HS-27A (cell line): Measurements from ENCODE around the gene SERPIND1.
"Not testable (repeated sequence)": the region's sequence is repeated elsewhere in the genome, so short reads cannot be mapped to it uniquely, and the experiment has no call there.

ENCODE experiments used
- DNase-seq: peaks from one replicate; pipeline ENCODE4 v3.0.0-alpha.2; 2012; ENCODE audit warnings: low read depth, missing footprints

Gene SERPIND1

DNA sequence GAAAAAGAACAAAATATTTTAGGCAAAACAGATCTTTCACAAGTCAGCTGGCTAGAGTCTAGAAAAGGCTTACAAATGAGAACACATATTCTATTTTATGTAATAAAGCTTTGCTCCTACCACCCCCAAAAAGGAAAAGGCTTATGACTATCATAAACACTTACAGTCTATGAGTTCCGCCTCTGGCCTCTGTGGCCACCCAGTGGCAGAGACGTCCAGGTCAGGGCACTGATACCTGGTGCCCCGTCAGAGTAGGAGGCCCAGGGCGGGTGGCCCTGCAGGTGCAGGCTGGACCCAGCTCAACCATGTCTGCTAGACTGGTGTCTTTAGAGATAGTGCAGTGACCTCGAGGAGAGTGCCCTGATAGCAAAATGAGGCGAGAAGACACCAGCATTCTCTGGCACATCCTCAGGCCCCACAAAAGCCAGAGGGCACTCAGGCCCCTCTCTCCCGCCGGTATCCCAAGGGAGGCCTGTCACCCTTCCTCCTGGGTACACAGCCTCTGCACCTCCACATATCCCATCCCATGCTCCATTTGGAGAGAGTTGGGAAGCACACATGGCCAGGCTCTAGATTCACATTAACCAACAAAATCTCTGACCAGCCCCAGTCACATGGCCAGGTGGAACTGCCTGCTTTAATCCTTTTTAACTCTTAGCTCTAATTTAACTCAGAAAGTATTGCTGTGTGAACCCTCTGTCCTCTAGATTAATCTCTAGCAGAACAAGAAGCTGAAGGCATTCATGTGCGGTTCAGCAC lies 27.3 kb upstream of the SERPIND1 start:
- DNase-seq = no peak

DNA sequence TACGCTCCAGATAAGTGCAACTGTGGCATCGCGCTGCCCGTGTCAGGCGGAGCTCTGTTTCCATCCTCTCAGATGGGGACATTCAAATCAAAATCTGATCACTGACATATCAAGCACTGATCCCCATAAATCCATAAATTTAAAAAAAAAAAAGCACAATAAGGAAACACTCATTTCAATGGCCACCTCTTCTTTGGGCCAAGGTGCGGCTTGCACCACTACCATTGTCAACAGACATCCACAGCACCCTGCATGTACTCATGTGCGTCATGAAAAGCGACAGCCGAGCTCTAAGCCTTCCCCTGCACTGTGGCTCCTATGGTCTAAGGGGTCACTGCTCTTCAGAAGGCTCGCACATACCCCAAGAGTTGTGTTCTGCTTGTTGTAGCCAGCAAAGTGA lies 26.7 kb upstream of the SERPIND1 start:
- DNase-seq = no peak

DNA sequence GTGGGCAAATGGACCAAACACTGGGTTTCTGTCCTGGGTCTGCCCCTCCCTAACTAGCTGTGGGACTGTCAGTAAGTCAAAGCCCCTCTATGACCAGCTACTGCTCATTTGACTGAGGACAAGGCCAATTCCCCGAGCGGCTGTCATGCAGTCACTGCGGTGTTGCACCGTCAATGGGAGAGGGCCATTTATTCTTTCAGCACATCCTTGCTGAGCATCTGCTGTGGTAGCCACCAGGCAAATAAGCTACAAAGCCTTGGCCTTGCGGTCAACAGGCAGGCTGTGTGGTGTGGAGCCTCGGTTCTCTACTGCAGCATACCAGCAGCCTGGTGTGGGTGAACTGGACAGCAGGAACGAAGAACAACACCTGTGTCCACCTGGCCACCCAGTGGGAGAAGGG lies 25.8 kb upstream of the SERPIND1 start:
- no peak for DNase-seq

DNA sequence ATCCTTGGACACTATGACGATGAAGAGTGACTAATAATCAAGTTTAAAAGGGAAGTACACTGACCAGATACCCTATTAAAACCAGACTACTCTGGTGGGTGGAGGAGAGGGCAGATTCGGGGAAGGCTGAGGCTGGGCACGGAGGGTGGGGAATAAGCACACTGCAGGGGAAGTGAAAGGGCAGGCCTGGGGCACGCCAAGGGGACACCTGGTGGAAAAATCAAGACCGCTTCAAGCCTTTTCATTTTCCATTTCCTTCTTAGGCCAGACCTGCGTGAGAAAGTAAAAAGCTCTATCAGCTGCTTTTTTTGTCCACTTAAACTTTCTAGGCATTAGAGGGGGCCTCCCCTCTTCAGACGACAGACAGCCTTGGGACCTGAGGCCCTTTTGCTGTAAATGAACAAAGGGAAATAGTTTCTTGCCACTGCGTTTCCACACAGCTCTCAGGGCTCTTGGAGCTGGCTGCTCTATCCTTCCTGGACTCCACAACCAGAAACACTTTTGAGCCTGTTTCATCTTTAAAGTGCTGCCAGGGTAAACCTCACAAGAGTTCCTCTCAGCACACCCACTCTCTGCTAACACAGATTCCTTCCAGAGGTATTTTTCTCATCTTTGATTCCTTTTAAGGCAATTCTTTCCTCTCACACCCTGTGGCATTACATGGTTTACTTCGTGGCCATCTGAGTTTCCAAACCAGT lies 25.0 kb upstream of the SERPIND1 start:
- DNase-seq = no peak

DNA sequence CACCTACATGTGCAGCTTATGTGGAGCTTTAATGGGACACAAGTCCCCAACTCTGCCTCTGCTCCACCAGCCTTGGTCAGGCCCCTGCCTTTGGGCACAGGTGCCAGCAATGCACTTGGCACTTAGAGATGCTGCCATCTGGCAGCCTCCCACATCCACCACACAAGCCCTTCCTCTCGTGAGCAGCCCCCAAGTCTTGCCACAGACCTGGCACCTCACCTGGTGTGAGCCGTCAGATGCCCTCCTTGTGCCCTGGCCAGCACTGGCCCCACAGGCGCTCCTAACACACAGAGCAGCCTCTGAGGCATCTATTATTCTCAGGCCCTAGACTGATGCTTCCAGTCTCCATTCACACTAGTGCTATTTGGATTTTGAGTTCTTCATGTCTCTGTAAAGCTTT lies 24.5 kb upstream of the SERPIND1 start:
- no peak for DNase-seq

DNA sequence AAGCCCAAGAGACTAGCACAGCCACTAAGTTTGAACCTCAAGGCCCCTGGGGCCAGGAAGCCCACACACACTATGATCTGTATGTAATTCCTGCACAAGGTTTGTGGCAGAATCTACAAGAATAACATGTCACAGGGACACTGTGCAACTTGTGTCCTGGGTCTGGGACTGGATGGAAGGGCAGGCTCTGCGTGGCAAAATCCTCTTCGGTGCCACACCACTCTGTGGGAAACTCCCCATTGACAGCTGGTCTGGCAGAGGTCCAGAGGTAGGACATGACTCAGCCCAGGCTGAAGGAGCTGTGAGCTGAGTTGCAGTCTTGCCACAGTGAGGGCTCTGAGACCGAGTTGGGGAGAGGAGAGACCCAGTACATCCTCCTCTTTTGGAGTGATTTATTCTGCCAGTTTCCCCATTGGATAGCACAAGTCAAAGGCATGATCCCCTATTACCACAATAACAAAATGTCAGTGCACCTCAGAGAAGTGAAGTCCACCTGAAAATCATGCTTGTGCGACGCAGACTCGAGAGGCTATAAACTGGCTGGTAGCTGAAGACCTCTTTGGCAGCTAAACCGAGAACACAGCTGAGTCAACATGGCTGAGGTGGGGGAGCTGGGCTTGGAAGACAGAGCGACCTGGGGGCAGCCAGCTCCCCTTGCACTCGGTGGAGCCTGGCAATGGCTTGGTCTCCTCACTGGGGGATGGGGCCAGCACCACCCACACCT lies 23.3 kb upstream of the SERPIND1 start:
- DNase-seq = peak; percentile 7

DNA sequence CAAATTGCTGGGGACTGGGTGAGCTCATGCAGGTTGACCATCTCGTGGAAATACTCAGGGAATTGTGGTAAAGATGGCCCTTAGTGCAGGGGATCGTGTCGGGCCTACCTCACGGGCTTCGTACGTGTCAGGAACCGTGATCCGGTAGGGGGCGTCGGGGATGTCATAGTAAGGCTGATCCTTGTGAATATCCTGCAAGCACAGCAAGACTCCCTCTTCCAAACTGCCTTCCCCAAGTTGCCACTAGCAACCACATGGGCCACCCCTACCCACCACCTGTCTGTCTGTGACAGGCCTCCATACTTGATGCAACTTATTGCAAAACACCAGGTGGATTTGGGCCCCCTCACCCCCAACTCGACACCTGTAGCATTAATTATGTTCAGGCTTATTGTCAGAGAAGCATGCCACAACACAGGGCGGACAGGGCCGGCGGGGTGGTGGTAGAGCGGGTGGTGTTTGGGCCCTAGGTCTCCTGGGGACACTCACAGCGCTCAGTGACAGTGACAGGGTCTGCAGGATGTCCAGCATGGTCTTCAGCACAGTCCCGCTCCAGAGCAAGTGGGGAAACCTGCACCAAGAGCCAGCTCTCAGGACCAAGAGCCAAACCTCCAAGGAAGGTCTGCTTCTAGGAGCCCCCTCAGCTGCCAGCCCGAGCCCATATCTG lies 22.6 kb upstream of the SERPIND1 start:
- no peak for DNase-seq

DNA sequence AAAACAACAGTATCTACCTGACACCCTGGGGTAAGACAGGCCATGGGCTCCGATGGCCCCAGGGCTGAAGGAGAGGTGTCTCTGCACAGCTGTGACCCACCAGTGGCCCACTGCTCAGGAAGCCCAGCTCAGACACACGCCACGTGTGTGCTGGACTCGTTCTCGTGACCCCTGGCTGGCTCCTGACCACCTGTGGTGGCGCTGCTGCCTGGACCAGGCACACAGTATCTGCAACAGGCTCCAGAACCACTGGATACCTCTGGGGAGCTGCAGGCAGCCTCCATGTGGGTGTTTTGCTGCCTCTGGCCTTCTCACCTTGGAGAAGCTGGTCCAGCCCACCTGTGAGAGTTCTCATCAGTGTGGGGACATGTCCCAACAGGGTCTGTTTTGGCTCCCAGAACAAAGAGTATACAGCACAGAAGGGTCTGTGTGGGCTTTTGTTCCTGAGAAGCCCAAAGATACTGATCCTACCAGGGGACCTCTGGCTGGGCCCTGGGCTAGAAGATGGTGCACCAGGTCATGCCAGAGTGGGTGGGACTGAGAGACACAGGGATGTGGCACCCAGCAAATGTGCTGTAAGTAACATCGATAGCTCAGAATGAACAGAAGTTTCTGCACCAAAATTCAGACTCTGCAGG lies 21.7 kb upstream of the SERPIND1 start:
- no peak for DNase-seq

DNA sequence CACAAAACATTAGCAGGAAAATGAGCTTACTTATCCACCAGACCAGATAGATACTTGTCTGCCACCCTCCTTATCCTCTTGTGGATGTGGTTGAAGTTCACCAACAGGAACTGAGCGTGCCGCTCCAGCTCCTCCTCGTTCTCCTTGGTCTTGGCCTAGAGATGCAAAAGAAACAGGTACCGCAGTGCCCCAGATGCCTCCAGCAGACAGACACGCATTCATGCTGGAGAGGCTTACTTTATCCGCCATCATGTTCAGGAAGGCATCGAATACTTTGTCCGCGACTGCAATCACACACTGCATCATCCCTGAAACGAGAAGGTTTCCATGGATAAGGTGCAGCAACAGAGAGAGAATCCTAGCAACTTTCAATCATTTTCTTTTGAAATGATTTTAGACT lies 21.0 kb upstream of the SERPIND1 start:
- DNase-seq = no peak

DNA sequence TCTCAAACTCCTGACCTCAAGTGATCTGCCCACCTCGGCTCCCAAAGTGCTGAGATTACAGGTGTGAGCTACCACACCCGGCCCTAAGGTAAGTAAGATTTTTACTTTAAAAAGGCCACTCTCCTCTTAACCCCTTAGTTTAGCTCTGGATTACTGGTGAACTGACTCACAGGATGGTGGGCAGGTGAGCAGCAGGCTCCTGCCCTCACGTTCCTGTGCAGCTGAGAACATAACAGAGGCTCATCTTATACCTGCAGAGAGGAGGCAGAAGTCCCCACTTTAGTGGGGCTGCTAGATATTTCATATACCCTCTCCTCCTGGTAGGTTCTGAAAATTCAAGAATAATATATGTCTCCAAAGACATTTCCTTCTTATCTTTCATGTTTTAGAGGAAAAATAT lies 17.1 kb upstream of the SERPIND1 start:
- DNase-seq = no peak

DNA sequence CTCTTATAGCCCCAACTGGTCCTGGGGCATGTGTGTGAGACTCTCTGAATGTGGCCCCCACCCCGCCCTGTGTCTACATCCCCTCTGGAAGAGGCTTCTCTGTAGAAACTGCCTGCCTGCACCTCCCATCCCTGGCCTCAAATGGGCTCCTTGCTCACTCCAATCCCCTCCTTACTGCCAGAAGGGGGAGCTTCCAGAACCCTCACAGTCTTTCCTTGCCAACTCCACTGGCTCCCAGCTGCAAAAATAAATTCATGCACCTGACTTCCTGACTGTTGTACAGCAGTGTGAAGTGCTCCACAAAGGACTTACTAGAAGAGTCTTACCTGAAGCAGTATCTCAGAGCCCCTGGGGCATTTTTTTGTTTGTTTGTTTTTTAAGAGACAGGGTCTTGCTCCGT lies 15.2 kb upstream of the SERPIND1 start:
- no peak for DNase-seq

DNA sequence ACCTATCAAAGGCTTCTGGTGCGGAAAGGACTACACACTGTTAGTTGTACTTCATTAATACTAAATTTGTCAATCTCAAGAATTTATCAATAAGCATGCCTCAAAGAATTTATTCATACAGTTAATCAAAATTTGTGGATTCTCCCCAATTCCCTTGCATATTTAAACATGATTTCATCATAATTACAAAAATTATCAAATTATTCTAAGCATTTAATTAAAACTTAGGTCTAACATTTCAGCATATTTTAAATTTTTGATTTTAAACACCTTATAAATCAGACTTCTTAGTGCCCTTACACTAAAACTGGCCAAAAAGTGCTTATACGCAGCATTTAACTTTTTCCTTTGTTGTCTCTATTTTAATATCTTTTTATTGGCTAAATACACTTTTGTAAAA lies 13.8 kb upstream of the SERPIND1 start:
- DNase-seq = no peak

DNA sequence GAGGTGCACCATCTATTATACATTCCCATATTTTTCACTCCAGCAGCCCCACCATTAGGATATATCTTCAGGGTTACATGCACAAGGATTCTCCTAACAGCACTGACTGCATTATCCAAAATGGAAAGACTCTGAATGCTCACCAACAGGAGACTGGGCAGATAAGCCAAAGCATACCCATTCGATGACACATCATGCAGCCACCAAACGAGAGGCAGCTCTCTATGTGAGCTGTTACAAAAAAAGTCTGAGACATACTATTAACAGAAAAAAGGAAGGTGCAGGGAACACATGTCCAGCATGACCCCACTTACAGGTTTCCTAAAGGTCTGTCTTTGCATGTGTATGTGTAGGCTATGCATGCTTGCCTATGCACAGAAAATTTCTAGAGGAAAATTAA lies 12.4 kb upstream of the SERPIND1 start:
- no peak for DNase-seq

DNA sequence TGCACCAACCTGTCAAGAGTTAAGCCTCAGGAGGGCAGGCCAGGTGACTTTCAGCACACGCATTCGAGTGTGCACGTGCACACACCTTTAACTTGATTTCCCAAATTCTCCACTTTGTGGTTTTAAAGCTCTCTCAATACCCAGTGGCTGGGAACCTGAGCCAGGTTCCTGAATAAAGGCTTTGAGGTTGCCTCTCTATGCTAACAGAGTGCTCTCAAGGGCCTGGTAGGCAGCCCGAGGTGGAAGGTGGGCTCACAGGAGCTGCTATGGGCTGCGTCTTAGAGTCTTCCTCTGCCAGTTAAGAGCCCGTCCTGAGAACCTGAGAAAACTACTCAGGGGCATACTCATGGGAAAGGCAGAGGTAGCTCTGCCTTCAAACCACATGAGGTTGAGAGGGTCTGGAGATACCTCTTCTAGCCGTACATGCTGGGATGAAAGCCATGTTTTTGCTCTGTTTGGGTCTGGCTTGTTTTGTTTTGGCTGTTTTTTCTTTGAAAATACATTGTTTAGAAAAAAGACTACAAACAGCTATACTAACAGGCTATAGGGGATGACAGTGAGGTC lies 11.6 kb upstream of the SERPIND1 start:
- no peak for DNase-seq

DNA sequence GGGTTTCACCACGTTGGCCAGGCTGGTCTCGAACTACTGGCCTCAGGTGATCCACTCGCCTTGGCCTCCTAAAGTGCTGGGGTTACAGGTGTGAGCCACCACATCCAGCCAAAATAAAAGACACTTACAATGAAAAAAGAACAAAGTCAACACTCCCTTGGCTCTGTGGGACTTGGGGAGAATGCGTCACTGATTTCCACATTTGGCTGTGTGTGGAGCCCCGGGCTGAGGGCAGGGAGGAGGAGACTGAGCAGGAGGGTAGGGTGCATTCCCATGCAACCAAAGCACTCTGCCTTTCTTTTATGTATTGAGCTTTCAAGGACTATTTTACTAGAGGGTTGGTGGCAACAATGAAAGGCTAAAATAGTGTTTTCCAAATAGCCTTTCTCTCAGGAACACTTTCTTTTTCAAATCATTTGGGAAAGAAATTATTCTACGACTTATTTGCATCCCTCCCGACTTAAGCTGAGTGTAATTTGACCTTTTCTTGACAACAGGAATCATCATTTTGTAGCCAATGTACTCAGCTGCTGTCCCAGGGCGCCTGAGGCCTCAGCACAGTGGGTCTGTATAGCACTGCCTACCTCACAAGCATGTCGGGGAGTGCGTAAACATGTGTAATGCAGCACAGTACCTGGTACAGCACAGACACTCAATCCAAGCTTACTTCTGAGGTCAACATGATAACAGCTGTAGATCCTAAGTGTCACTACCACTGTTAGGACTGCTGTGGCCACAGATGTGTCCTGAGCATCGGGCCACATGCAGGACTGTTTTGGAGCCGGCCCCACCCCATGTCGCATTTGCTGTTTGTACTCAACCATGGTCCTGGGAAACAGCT lies 10.1 kb upstream of the SERPIND1 start:
- DNase-seq = no peak

DNA sequence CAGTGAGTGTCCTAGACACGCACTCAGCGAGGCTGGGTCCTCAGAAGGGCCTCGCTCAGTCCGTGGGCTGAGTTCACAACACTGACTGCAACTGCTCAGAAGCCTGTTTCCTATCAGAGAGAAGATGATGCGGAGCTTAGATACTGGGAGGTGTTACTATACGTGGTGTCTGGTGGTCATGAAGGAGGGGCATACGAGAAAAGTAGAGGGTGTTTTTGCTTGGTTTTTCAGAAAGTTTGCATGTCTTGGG lies 9.5 kb upstream of the SERPIND1 start:
- no peak for DNase-seq

DNA sequence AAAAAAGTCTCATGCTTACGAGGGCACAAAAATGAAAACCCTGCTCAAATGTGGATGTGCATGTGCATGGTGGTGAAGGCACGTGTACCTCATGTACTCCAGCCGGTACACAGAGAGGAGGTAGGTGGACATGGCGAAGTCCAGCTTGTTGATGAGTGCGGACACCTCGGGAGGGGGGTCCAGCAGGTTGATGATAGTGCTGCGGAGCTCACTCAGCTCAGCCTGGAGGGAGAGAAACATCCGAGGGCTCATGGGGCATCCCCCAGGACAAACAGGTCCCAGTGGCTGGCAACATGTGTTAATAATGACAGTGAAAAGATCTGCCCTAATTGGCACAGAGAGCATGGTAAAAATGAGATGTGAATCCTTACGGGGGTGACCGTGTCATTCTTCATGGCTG lies 9.2 kb upstream of the SERPIND1 start:
- DNase-seq = no peak

DNA sequence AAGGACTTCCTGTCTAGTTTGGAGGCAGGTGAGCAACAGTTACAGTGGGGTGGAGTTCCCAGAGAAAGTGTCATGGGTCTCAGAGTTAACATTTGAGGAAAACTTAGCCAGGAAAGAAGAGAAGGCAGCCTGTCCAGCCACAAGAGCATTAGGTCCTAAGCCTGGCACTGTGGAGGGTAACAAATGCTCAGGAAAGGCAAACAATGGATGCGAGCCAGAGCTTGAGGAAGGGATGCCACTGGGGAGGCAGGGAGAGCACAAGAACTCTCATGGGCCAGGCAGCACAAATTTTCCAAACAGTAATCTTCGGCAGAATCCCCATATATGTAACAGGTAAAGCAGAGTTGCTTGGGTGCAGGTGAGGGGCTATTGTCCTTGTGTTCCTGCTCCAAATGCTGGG lies 8.0 kb upstream of the SERPIND1 start:
- no peak for DNase-seq

DNA sequence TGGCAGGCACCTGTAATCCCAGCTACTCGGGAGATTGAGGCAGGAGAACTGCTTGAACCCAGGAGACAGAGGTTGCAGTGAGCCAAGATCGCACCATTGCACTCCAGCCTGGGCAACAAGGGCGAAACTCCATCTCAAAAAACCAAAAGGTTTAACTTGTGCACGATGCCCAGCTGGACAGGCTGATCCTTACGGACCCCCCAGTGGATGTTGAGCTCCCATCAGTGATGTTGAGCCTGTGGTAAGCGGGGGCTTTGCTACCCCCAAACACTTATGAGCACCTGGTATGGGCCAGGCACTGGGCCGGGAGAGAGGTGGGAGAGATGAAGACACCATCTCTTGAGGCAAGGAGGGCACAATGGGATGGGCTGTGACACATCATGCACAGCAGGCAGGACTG lies 7.4 kb upstream of the SERPIND1 start:
- DNase-seq = no peak

DNA sequence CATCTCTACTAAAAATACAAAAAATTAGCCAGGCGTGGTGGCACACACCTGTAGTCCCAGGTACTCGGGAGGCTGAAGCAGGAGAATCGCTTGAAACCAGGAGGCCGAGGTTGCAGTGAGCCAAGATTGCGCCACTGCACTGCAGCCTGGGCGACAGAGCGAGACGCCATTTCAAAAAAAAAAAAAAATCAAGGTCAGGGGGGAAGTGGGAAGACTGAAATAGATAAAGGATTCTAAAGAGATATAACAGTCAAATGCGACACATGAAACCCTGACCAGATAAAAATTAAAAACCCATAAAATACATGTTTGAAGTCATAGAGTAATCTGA lies 4.5 kb upstream of the SERPIND1 start:
- DNase-seq = not testable (repeated sequence)

DNA sequence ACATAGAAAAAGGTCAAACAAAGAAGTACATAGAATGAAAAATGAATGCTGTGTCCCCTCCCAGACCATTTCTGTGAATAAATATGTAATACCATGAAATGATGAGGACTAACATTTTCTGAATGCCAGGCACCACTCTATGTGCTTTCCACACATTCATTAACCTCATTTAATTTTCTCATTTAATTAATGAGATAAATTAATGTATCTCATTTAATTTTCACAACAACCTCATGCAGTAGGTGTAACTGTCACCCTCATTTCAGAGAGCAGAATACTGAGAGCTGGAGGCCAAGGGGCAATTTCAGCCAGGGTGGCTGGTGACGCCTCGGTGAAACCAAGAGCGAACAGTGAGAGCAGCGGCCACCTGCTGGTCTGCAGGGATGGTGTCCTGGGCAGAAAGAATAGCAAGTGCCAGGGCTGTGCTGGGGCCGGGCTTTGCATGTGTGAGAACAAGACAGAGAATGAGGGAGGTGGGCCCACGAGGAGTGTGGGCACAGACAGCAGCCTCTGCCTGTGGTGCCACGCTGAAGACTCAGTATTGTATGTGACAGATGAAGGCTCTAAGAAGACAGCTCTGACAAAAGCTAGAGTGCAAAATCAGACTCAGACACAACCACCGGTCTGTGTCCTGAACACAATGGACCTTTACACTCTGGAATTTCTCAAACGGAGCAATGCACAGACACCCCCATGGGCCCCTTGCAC lies 1.8 kb upstream of the SERPIND1 start:
- no peak for DNase-seq
